HG03097 (cell line): ENCODE results near the gene ENDOD1.

Source experiments
- ATAC-seq: cut with Tn5 transposase; IDR thresholded peaks from one replicate; pipeline ENCODE4 v1.9.1; 2021; ENCODE audit not compliant: unreplicated experiment, low FRiP score

ENDOD1 gene

DNA sequence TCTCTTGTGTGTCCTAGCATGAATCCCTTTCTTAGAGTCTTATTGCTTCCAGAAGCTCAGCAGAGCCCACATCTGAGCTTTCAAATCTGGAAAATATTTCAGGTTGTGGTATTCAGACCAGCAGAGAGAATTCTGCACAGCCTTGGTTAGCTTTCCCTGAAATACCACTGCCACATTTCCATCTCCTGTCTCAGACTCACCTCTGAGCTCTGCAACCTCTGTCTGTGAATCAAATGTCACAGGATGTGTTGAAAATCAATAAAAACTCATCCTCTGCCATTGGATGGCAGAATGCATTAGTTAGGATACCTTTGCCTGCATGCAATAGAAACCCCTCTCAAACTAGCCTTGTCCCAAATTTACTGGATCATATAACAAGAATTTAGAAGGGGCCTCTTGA, 47.7 kb downstream of the ENDOD1 start:
- no peak for ATAC-seq

GRCh38 chr11:95138448-95138847, 48.8 kb downstream of the ENDOD1 start:
- no peak for ATAC-seq

DNA sequence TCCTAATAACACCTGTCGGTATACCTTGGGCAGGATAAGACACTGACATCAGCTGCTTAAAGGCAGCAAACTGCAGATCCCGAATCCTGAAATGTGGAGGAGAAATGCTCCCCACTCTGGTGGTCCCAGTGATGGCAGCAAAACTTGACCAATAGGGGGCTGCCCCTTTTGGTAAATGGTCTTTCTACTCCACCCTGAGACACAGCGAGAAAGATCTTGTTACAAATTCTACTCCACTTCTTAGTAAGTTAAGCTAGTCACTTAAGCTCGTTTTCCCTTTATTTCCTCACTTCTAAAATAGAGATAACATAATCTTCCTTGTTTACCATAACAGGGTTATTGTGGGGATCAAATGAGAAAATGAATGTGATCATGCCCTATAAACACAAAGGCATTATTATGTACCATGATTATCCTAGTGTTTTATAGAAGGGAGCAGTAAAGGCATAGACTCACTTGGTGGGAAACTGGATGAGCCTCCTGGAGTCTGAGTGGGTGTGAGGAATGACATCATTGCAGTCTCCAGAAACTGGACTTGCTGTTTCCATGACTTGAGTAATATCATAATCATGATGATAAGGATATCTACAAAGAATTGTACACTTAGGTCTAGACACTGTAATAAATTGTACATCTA, 50.9 kb downstream of the ENDOD1 start:
- ATAC-seq: no peak

DNA sequence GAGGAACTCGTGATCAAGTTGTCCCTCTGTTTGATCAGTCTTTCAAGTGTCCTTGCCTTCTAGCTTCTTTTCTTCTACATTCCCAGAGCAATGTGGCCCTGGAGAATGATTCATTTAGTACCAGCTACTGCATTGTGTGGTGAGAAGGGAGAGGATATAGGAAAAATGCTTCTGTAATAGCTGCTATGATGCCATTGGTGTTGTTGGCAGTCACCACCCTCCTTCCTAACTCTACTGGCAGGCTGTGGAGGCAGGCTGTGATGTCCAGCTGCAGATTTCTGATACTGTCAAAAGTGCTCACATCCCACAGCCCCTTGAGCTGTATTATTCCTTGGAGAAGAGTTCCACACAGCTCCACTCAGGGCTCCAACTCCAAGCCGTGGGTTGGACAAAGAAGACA, 52.8 kb downstream of the ENDOD1 start:
- no peak for ATAC-seq

DNA sequence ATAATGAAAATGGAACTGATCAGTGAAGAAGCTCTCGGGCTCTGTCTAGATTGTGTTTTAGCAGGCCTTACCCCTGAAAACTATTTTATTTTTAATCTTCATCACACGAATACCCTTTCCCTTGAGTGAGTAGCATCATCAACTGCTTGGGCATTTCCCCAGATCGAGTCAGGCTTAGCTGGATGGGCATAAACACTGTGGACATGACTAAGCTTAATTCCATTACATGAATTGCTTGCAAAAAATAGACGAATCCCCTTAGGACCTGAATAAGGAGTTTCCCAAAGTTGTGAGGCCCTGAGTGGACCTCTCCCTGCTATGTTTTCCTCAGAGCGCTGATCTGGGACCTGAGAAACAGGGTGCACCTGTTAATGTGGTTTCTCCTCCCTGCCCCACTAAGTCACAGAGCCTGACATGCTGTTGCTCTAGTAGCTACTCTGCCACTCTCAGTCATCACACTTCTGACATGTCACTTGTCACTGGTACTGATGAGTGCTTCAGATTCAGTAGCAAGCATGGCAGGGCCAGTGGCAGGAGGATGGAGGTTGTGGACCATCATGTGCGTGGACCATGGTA, 53.5 kb downstream of the ENDOD1 start:
- ATAC-seq: no peak

- ATAC-seq: no peak
Observed at GRCh38 chr11:95144313-95145235, 54.9 kb downstream of the ENDOD1 start.

DNA sequence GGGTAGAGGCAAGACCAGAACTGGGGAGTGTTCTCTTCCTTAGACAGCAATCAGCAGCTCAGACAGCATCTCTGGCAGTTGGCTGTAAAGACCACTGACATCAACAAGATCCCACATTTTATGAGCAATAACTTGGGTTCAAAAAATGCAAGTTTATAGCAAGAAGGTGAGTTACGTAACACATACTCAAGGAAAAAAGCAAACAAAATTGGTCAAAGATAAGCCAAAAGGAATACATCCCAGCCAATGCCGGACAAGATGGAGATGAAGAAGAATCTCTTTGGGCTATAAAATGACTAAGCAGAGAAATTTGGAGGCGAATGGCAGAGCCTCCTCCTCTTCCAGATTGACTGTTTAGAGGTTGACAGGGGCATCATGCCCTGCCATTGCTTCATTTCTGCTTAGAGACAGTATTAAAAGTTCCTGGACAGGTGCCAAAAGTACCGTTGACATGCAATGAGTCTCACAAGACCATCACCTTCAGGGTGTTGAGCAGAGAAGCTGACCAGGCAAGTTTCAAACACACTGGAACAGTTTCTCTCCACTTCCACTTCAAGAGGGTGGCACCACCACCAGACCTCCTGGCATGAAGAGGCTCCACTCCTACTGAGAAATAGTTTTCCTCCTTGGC, 55.9 kb downstream of the ENDOD1 start:
- ATAC-seq: no peak

GRCh38 chr11:95147364-95147905, 57.8 kb downstream of the ENDOD1 start:
- ATAC-seq: no peak

- ATAC-seq: no peak
Observed at GRCh38 chr11:95148406-95148805, 58.8 kb downstream of the ENDOD1 start.

DNA sequence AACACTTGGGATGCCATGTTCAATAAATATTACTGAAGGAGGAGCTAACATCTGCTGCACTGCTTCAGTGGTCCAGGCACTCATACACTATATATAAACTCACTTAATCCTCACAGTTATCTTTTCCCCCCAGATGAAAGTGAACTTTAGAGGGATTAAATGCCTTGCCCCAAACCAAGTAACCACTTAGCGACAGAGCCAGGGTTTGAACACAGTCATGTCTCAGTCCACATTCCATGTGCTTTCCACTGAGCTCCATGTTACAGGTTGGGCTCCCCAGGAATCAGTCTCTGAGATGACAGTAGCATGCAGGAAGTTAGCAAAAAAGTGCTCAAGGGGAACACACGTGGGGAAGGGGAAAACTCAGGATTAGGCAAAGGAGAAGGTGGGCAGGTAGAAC, 59.3 kb downstream of the ENDOD1 start:
- no peak for ATAC-seq

- ATAC-seq: no peak
Observed at GRCh38 chr11:95149651-95150364, 60.2 kb downstream of the ENDOD1 start.

GRCh38 chr11:95150956-95151684, 61.5 kb downstream of the ENDOD1 start:
- ATAC-seq: peak; percentile 76

DNA sequence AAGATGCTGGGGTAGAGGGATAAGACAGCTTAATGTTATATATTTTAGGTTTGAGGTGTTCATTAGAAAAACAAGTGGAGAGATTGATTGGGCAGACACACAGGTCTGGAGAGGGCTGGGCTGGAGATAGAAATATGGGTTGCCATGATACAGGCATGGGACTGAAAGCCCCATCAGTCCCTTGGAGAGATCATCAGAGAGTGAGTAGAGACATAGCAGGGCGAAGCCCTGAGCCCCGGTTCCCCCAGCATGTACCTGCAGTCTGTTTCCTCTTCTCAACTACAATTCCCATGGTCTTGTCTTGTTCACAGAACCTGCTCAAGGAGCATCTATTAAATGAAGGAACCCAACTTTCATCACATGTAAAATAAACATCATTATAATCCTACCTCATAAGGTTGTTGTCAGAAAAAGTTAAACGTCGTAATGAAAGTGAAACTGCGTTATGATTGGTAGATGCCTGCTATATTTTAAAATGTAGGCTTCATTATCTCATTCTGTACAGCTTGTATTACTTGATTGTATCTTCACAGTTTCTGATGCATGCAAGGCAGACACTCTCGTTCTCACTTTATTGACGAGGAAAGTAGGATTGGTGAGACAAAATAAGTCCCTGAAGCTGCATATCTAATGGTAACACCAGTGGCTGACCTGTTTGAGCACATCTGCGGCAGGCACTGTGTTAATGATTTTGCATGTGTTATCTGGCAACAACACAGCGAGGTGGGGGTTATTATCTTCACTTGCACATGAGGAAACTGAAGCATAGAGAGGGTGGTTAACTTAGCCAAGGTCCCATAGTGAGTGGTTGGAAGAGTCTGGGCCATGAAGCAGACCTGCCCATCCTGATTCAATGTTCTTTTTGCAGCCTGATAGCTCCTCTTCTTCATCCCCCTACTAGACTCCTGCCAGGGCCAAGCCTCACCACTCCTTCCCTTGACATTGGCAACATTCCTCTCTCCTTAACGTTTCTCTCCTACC, 63.5 kb downstream of the ENDOD1 start:
- no peak for ATAC-seq

- no peak for ATAC-seq
Observed at GRCh38 chr11:95153857-95154246, 64.2 kb downstream of the ENDOD1 start.

DNA sequence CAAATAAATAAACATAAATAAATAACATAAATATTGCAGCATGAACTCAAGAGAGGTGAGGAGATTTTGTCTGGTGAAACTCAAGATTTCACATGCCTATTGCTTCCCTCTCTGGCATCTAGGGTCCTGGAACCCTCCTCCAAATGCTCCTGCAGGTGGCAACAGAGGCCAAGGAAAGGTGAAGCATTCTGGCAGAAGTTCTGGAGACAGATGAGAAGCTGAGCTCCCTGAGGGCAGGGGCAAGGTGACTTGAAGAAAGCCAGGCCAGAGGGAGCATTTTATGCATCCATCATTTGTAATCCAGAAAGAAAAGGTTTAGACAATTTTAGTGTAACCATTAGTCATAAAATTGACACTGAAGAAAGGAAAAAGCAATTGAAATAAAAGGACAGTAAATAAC, 64.9 kb downstream of the ENDOD1 start:
- no peak for ATAC-seq

- no peak for ATAC-seq
Observed at GRCh38 chr11:95155385-95155784, 65.7 kb downstream of the ENDOD1 start.

- no peak for ATAC-seq
Observed at GRCh38 chr11:95156133-95156721, 66.6 kb downstream of the ENDOD1 start.

GRCh38 chr11:95156916-95157541, 67.4 kb downstream of the ENDOD1 start:
- no peak for ATAC-seq
